Hepatocyte (in vitro differentiated cells): ENCODE results near the gene ZNF423.

Source experiments
- CTCF ChIP-seq: fragments of 200-600 bp; sonication (generic); IDR thresholded peaks from 2 replicates; pipeline ENCODE4 v1.5.1; 2016; ENCODE audit warnings: antibody characterized with exemption, mild to moderate bottlenecking; ENCODE audit not compliant: poor library complexity
- EZH2 ChIP-seq: fragments of 200-600 bp; sonication (generic); IDR thresholded peaks from 2 replicates; pipeline ENCODE4 v1.6.1; 2016; ENCODE audit warnings: antibody characterized with exemption, mild to moderate bottlenecking, borderline replicate concordance

GRCh38 chr16:49849037-49849753 is 6.7 kb downstream of the ZNF423 start:
- TF ChIP-seq CTCF (no peak), EZH2 (no peak)
